GM18861 (cell line): Measurements from ENCODE around the gene FAM167B.
A peak's percentile ranks its signal among the peaks of the same experiment; 100 is the strongest.

Experiments
- ATAC-seq: cut with Tn5 transposase; IDR thresholded peaks from one replicate; pipeline ENCODE4 v1.9.1; 2021; ENCODE audit not compliant: unreplicated experiment

Gene FAM167B

GRCh38 chr1:32221980-32222755, 24.9 kb upstream of the FAM167B start, which contains the start of the genes EIF3I and TMEM234:
TSS of gene EIF3I (plus strand) at chr1:32222407. CDS start at chr1:32222442, 35 bp downstream.
TSS of gene TMEM234 (minus strand) at chr1:32222353. CDS start at chr1:32222322, 31 bp downstream.
- ATAC-seq: peak; percentile 87

GRCh38 chr1:32223683-32224082, 23.3 kb upstream of the FAM167B start:
- ATAC-seq: no peak

- ATAC-seq: no peak
Measured at GRCh38 chr1:32224285-32224684, 22.7 kb upstream of the FAM167B start.

GRCh38 chr1:32228771-32229170, 18.3 kb upstream of the FAM167B start:
- ATAC-seq: no peak

GRCh38 chr1:32231843-32232432, 15.1 kb upstream of the FAM167B start:
- no peak for ATAC-seq

- ATAC-seq: no peak
Measured at GRCh38 chr1:32232558-32233304, 14.3 kb upstream of the FAM167B start.

- no peak for ATAC-seq
Measured at GRCh38 chr1:32234792-32235191, 12.2 kb upstream of the FAM167B start.

- ATAC-seq: no peak
Measured at GRCh38 chr1:32239337-32239736, 7.7 kb upstream of the FAM167B start.

GRCh38 chr1:32239790-32240139, 7.3 kb upstream of the FAM167B start:
- ATAC-seq: no peak

- ATAC-seq: no peak
Measured at GRCh38 chr1:32240140-32240951, 6.7 kb upstream of the FAM167B start.

- no peak for ATAC-seq
Measured at GRCh38 chr1:32241001-32241763, 5.8 kb upstream of the FAM167B start.

GRCh38 chr1:32242341-32242851, 4.6 kb upstream of the FAM167B start:
- no peak for ATAC-seq

- no peak for ATAC-seq
Measured at GRCh38 chr1:32247452-32247851, 430 bp downstream of the FAM167B start.

GRCh38 chr1:32247983-32248889, 1.2 kb downstream of the FAM167B start:
- no peak for ATAC-seq

GRCh38 chr1:32249831-32250525, 3.0 kb downstream of the FAM167B start:
- ATAC-seq: peak; percentile 36

- no peak for ATAC-seq
Measured at GRCh38 chr1:32250893-32251716, 4.1 kb downstream of the FAM167B start, which contains the start of gene LCK. TSS of gene LCK (plus strand) at chr1:32251265. CDS start at chr1:32274330, 23,065 bp downstream.
